HCT116 (cell line): ENCODE results near the gene TBC1D25. TPM values are rescaled to one million over a fixed set of nuclear protein-coding genes. Genes with fewer than 3 reads are reported as not detected.

Experiments used
- ATAC-seq: fragments of 200-7000 bp; cut with Tn5 transposase; 2 replicates; pipeline ENCODE4 v1.9.1; 2020; ENCODE audit warnings: mild to moderate bottlenecking, moderate library complexity
- BruUV-seq: library from RNA; stranded (reverse); fragments of 400-500 nt; replicated peaks from 2 replicates; lab custom pipeline; 2021; lab: Mats Ljungman, UMichigan
- CTCF ChIA-PET: fragments of 300-600 bp; sonication (Branson Sonifier 250); formaldehyde crosslinking; loops from one replicate; lab custom pipeline; 2021; ENCODE audit warnings: antibody characterized with exemption; lab: Charles Lee
- POLR2A ChIA-PET: fragments of 300-600, 350-600 bp; sonication (Branson Sonifier 250); formaldehyde crosslinking; loops from one replicate; lab custom pipeline; 2021; ENCODE audit warnings: antibody characterized with exemption; lab: Charles Lee
- RAD21 ChIA-PET, 2 experiments: fragments of 300-600 bp; sonication (Branson Sonifier 250); formaldehyde crosslinking; loops; one replicate each; lab custom pipeline; 2023; ENCODE audit warnings: low total read pairs in 2 of 2; ENCODE audit not compliant: uncharacterized antibody in 2 of 2, unreplicated experiment in 2 of 2, low non-redundant PET in 1 of 2; lab: Charles Lee
- DNase-seq: peaks from one replicate; pipeline ENCODE4 v3.0.0-alpha.2; 2010; ENCODE audit warnings: low read depth, low spot score
- H2AFZ ChIP-seq: fragments of 200-600 bp; shearing (Covaris generic), sonication (generic); 2 replicates; pipeline ENCODE4 v1.6.1; 2017; ENCODE audit warnings: low read depth, mixed run types, mixed read lengths, antibody characterized with exemption, low read length; ENCODE audit not compliant: poor library complexity, severe bottlenecking
- H3K27ac ChIP-seq: 2 replicates; pipeline ENCODE4 v1.5.1; 2012; ENCODE audit warnings: low read depth, low read length
- H3K27me3 ChIP-seq: fragments of 200-600 bp; sonication (generic); 2 replicates; pipeline ENCODE4 v1.6.1; 2016; ENCODE audit warnings: mixed run types, low read length, mixed read lengths; ENCODE audit not compliant: insufficient read depth
- H3K36me3 ChIP-seq, 2 experiments: fragments of 200-500 bp in 1 of 2; fragments of 200-600 bp in 1 of 2; sonication (Bioruptor generic) in 1 of 2; sonication (generic) in 1 of 2; 2 replicates each; pipeline versions ENCODE4 v1.5.1 to v1.6.1; 2014 to 2016; ENCODE audit warnings: low read length in 2 of 2, inconsistent platforms in 1 of 2, mixed read lengths in 1 of 2, mixed run types in 1 of 2; ENCODE audit not compliant: insufficient read depth in 2 of 2, control insufficient read depth in 1 of 2
- H3K4me1 ChIP-seq, 2 experiments: fragments of 200-600 bp in 1 of 2; sonication (generic) in 1 of 2; 2 replicates each; pipeline versions ENCODE4 v1.5.1 to v1.6.1; 2012 to 2017; ENCODE audit warnings: low read length in 2 of 2, inconsistent platforms in 1 of 2, mild to moderate bottlenecking in 1 of 2, mixed read lengths in 1 of 2, mixed run types in 1 of 2, moderate library complexity in 1 of 2; ENCODE audit not compliant: insufficient read depth in 2 of 2, control insufficient read depth in 1 of 2
- H3K4me2 ChIP-seq: fragments of 200-600 bp; sonication (generic); 2 replicates; pipeline ENCODE4 v1.6.1; 2017; ENCODE audit warnings: mixed run types, low read length, mixed read lengths
- H3K4me3 ChIP-seq, 2 experiments: fragments of 200-600 bp in 1 of 2; sonication (generic) in 1 of 2; replicated peaks in 1 of 2; 2 replicates each; pipeline ENCODE4 v1.5.1; 2011 to 2016; ENCODE audit warnings: low read length in 2 of 2, control low read depth in 1 of 2, low read depth in 1 of 2, mild to moderate bottlenecking in 1 of 2, mixed read lengths in 1 of 2, mixed run types in 1 of 2
- H3K79me2 ChIP-seq: fragments of 200-600 bp; sonication (generic); 2 replicates; pipeline ENCODE4 v1.6.1; 2017; ENCODE audit warnings: mild to moderate bottlenecking, mixed run types, low read length, moderate library complexity, mixed read lengths; ENCODE audit not compliant: insufficient read depth
- H3K9ac ChIP-seq: fragments of 200-600 bp; sonication (generic); 2 replicates; pipeline ENCODE4 v1.6.1; 2016; ENCODE audit warnings: low read length, mixed read lengths
- H3K9me2 ChIP-seq: fragments of 200-600 bp; sonication (generic), shearing (Covaris generic); 2 replicates; pipeline ENCODE4 v1.6.1; 2017; ENCODE audit warnings: mixed run types, mild to moderate bottlenecking, moderate library complexity; ENCODE audit not compliant: insufficient read depth
- H3K9me3 ChIP-seq, 2 experiments: fragments of 200-500 bp in 1 of 2; fragments of 200-600 bp in 1 of 2; sonication (Bioruptor generic) in 1 of 2; sonication (generic) in 1 of 2; 2 replicates each; pipeline ENCODE4 v1.6.1; 2014 to 2017; ENCODE audit warnings: low read length in 2 of 2, mixed read lengths in 2 of 2, inconsistent platforms in 1 of 2, low read depth in 1 of 2, mild to moderate bottlenecking in 1 of 2, mixed run types in 1 of 2, moderate library complexity in 1 of 2; ENCODE audit not compliant: control insufficient read depth in 1 of 2, insufficient read depth in 1 of 2
- H4K20me1 ChIP-seq: fragments of 200-600 bp; sonication (generic), shearing (Covaris generic); 2 replicates; pipeline ENCODE4 v1.6.1; 2017; ENCODE audit warnings: mixed run types, mild to moderate bottlenecking, moderate library complexity; ENCODE audit not compliant: insufficient read depth
- CBX3 ChIP-seq: IDR thresholded peaks from 2 replicates; pipeline ENCODE4 v1.6.1; 2012; ENCODE audit warnings: low read depth
- EGR1 ChIP-seq: IDR thresholded peaks from 2 replicates; pipeline ENCODE4 v1.6.1; 2012; ENCODE audit warnings: low read depth
- EZH2 ChIP-seq: fragments of 200-600 bp; sonication (generic); IDR thresholded peaks from 2 replicates; pipeline ENCODE4 v1.6.1; 2017; ENCODE audit warnings: antibody characterized with exemption, mixed run types
- EZH2phosphoT487 ChIP-seq: fragments of 200-600 bp; IDR thresholded peaks from 2 replicates; pipeline ENCODE4 v1.6.1; 2018; ENCODE audit warnings: antibody characterized with exemption, borderline replicate concordance
- POLR2A ChIP-seq: IDR thresholded peaks from 2 replicates; pipeline ENCODE4 v1.7.0; 2011; ENCODE audit warnings: borderline replicate concordance; ENCODE audit not compliant: insufficient read depth, insufficient read length; ENCODE audit errors: extremely low read depth
- POLR2AphosphoS5 ChIP-seq: IDR thresholded peaks from 2 replicates; pipeline ENCODE4 v1.6.1; 2011; ENCODE audit warnings: mild to moderate bottlenecking, low read depth, low read length, moderate library complexity
- RAD21 ChIP-seq: IDR thresholded peaks from 2 replicates; pipeline ENCODE4 v1.6.1; 2012; ENCODE audit warnings: low read depth, mild to moderate bottlenecking
- SRF ChIP-seq: IDR thresholded peaks from 2 replicates; pipeline ENCODE4 v1.6.1; 2012; ENCODE audit warnings: low read depth
- TCF7L2 ChIP-seq: IDR thresholded peaks from 2 replicates; pipeline ENCODE4 v1.7.0; 2011; ENCODE audit warnings: borderline replicate concordance, inconsistent platforms; ENCODE audit not compliant: insufficient read depth, insufficient read length; ENCODE audit errors: extremely low read depth
- ZNF274 ChIP-seq: fragments of 200-500 bp; sonication (Bioruptor generic); IDR thresholded peaks from 2 replicates; pipeline ENCODE4 v1.6.1; 2014; ENCODE audit warnings: mild to moderate bottlenecking, low read depth, low read length, inconsistent platforms
- intact Hi-C: fragments of 100-400 bp; cut with micrococcal nuclease; formaldehyde crosslinking; loops from 2 replicates; pipeline ENCODE4 v1.10.0; 2022
- total RNA-seq: library from RNA; stranded (reverse); gene quantifications from one replicate; pipeline ENCODE4 v1.2.1, GENCODE V29; 2021; ENCODE audit not compliant: unreplicated experiment
- TF ChIP-seq, protein P1 (sequence below), 3 experiments: fragments of 200-600 bp in 1 of 3; sonication (generic) in 1 of 3; IDR thresholded peaks in 2 of 3; conservative IDR thresholded peaks in 1 of 3; 2 replicates each; pipeline ENCODE4 v1.5.1; 2012 to 2017; ENCODE audit warnings: low read depth in 2 of 3, low read length in 2 of 3, antibody characterized with exemption in 1 of 3, borderline replicate concordance in 1 of 3, control low read depth in 1 of 3, mild to moderate bottlenecking in 1 of 3, mixed read lengths in 1 of 3, mixed run types in 1 of 3, moderate library complexity in 1 of 3; ENCODE audit not compliant: insufficient read depth in 1 of 3

Gene TBC1D25
- total RNA-seq, 1 experiment from 2014 or later, result 10.5 TPM

DNA sequence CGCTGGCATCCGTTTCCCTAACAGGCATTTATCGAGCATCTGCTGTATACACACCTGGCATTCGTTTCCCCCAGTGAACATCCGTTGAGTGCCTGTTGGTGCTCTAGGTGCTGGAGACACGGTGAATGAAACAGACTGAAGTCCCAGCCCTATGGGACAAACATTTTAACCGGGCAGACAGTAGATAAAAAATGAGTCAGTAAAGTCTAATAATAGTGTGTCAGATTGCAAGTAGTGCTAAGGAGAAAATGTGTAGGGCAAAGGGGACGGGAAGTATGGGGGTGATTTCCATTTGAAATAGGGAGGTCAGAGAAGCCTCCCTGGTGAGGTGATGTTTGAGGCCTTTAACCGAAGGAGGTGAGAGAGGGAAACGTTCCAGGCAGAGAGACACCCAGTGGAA is 23.2 kb upstream of the TBC1D25 start:
- DNase-seq (no peak), ATAC-seq (no peak)
- H3K9me2 ChIP-seq, result no peaks in the 10 kb centered on the region
- ChIA-PET POLR2A (no interaction called here), CTCF (no interaction called here), RAD21 (no interaction called here)
- no peaks in the 10 kb centered on the region for H3K9me3 ChIP-seq
- no peak overlapping the region for H2AFZ ChIP-seq
- no peaks in the 10 kb centered on the region for H3K27me3 ChIP-seq
- H3K4me2 ChIP-seq, result no peak overlapping the region
- no peak overlapping the region for H3K9ac ChIP-seq
- intact Hi-C loops, result no loop called here
- TF ChIP-seq, protein P1, sequence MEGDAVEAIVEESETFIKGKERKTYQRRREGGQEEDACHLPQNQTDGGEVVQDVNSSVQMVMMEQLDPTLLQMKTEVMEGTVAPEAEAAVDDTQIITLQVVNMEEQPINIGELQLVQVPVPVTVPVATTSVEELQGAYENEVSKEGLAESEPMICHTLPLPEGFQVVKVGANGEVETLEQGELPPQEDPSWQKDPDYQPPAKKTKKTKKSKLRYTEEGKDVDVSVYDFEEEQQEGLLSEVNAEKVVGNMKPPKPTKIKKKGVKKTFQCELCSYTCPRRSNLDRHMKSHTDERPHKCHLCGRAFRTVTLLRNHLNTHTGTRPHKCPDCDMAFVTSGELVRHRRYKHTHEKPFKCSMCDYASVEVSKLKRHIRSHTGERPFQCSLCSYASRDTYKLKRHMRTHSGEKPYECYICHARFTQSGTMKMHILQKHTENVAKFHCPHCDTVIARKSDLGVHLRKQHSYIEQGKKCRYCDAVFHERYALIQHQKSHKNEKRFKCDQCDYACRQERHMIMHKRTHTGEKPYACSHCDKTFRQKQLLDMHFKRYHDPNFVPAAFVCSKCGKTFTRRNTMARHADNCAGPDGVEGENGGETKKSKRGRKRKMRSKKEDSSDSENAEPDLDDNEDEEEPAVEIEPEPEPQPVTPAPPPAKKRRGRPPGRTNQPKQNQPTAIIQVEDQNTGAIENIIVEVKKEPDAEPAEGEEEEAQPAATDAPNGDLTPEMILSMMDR (IDR thresholded peaks at IDR 0.05 in 2 of 3, conservative IDR thresholded peaks at IDR 0.05 in 1 of 3; ENCODE audit: borderline replicate concordance in 1 of 3, insufficient read depth in 1 of 3, low read depth in 2 of 3, low read length in 2 of 3), result no peak
- TF ChIP-seq EZH2phosphoT487 (no peak), EZH2 (no peak), POLR2AphosphoS5 (no peak), CBX3 (no peak), EGR1 (no peak), SRF (no peak), TCF7L2 (no peak), POLR2A (no peak), ZNF274 (no peak), RAD21 (no peak)
- H3K4me3 ChIP-seq, result no peak overlapping the region
- H3K79me2 ChIP-seq, result no peaks in the 10 kb centered on the region
- H3K36me3 ChIP-seq, result no peaks in the 10 kb centered on the region
- H3K4me1 ChIP-seq, result peaks cover 2 to 8% of the 10 kb centered on the region in 2 experiments; a peak in 3 of 4 replicates
- no peak overlapping the region for H3K27ac ChIP-seq
- no peaks in the 10 kb centered on the region for H4K20me1 ChIP-seq
- no TSS peak for BruUV-seq
